GM19372 (cell line): Measurements from ENCODE around the gene C4BPA.

Experiments
- ATAC-seq: cut with Tn5 transposase; IDR thresholded peaks from one replicate; pipeline ENCODE4 v1.9.1; 2021; ENCODE audit warnings: mild to moderate bottlenecking, low read depth, moderate library complexity; ENCODE audit not compliant: unreplicated experiment

The C4BPA gene

DNA sequence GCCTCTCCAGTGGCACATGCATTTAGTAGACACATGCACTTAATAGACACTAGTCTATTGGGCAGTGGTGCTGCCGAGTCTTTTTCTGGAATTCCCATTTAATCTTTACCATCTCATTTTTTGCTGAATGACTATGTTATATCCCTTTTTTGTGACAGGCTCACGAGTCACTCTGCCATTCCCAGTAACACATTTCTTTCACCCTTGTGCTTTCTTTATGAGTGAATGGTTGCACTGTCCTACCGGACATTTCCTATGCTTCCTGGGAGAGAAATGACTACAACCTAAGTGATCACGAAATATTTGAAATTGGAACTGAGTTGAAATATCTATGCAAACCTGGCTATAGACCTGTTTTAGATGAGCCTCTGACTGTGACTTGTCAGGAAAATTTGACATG, 70.9 kb downstream of the C4BPA start:
- no peak for ATAC-seq

DNA sequence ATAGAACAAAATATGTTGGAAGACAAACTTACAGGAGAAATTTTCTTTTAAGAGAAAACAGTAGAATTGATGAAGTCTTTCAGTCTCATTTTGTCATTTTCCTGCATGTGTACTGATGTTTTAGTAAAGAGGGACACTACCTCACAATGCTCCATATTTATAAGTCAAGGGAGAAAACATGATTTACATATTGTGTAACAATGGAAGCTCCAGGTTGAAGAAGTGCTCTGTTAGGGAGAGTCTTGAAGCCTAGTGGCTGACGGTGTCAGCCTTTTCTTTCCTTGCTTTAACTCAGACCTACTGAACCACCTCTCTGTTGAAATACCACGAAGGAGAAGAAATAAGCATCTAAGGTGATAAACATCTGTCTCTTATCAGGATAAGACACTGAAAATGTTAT, 75.0 kb downstream of the C4BPA start:
- no peak for ATAC-seq

DNA sequence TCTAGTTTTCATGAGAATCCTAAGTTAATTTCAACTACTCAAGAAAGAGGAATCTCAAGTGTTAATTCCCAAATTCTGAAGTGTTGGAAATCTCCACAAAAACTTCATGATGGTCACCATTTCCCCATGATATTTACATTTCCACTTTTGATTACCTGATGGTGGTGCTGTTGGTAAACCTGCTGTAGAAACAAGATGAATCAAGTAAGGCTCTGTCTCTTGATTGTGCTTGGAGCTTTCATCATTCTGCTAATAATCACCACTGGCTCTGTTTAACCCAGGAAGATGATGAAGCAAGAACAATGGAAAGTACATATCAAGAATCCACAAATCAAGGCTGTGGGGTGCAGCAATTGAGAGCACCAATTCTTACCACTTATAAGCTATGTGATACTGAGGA, 77.8 kb downstream of the C4BPA start:
- no peak for ATAC-seq

DNA sequence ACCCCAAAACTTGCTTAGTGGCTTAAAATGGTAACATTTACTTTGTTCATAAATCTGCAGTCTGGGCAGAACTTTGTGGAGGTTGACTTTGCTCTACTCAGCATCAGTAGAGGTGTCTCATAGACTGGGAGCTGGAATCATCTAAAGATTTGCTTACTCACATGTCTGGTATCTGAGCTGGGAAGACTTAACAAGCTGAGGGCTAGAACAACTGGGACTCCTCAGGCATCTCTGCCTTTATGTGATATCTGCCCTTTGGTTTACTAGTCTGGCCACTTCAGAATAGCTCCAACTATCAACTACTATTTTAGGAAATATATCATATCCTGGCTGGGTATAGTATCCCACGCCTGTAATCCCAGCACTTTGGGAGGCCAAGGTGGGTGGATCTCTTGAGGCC, 82.5 kb downstream of the C4BPA start:
- ATAC-seq: no peak

DNA sequence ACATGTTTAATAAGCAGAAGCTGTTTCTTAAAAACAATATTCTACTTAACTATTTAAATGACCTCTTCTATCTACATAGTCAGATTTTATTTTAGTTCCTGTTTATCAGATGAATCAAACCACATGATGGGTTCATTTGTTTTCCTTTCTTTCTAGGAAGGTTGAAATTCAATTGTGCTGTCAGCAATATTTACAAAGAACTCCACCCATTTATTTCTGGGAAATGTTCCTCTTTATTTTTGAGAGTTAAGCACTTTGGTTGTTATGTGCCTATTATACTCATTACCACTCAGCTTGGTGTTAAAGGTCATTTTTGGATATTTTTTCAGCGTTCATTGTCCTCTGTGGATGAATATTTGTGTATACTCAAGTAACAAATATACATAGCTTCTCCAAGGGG, 84.9 kb downstream of the C4BPA start:
- no peak for ATAC-seq

DNA sequence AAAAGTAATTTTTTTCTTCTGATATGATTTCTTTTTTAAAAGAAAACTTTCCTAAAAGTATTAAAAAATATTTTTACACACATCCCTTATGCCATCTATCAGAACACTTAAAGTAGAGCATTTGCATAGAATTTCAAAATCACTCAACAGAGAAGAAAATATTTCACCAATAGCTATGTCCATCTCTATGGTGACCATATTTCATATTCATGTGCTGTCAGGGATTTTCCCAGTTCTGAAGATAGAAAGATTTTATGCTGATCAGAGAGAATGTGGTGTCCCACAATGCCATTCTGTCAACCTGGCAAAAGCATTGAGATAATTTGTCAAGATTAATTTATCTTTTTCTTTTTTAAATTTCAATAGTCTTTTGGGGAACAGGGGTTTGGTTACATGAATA, 87.0 kb downstream of the C4BPA start:
- ATAC-seq: no peak

DNA sequence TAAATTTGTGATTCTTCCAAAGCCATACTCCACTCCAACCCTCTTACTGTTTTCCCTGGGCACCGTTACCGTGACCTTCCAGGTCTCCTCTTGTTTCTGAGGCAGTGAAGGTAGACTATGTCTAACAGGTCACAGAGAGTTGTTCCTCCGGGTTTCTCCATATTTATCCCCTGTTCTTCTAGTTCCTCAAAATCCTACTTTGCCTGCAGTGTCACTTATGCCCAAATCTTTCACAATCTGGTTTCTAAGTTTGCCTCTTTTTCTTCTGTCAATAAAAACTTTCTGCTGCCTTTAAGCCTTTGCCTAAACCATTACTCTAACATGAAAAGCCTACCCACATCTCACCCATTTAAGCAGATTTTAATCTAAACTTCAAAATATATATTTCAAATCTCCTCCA, 87.7 kb downstream of the C4BPA start:
- no peak for ATAC-seq

DNA sequence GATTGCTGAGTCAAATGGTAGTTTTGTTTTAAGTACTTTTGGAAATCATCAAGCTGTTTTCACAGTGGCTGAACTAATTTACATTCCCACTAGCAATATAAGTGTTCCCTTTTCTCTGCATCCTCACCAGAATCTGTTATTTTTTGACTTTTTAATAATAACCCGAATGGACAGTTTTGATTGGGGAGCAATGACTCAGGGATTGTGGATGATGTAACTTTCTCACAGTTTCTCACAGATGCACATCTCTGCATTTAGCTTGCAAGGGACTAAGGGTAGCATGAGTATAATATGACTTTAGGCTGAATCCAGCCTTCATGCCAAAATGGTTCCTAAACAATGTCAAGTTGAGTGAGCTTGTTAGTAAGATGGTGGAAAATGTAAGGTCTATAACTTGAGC, 90.2 kb downstream of the C4BPA start:
- no peak for ATAC-seq
